AG09319 (cell line): ENCODE data around the gene GPHN.

Source experiments
- DNase-seq: peaks from one replicate; pipeline ENCODE4 v3.0.0-alpha.2; 2010; ENCODE audit warnings: low read depth; ENCODE audit errors: extremely low read depth
- TF ChIP-seq, protein P1 (sequence below): IDR thresholded peaks from 2 replicates; pipeline ENCODE4 v1.5.1; 2011; ENCODE audit warnings: low read depth, mild to moderate bottlenecking, inconsistent platforms, low read length, moderate library complexity

GPHN gene

GRCh38 chr14:66601932-66602578 lies 94.1 kb downstream of the GPHN start:
- no peak for DNase-seq
- TF ChIP-seq, protein P1, sequence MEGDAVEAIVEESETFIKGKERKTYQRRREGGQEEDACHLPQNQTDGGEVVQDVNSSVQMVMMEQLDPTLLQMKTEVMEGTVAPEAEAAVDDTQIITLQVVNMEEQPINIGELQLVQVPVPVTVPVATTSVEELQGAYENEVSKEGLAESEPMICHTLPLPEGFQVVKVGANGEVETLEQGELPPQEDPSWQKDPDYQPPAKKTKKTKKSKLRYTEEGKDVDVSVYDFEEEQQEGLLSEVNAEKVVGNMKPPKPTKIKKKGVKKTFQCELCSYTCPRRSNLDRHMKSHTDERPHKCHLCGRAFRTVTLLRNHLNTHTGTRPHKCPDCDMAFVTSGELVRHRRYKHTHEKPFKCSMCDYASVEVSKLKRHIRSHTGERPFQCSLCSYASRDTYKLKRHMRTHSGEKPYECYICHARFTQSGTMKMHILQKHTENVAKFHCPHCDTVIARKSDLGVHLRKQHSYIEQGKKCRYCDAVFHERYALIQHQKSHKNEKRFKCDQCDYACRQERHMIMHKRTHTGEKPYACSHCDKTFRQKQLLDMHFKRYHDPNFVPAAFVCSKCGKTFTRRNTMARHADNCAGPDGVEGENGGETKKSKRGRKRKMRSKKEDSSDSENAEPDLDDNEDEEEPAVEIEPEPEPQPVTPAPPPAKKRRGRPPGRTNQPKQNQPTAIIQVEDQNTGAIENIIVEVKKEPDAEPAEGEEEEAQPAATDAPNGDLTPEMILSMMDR, result no peak

DNA sequence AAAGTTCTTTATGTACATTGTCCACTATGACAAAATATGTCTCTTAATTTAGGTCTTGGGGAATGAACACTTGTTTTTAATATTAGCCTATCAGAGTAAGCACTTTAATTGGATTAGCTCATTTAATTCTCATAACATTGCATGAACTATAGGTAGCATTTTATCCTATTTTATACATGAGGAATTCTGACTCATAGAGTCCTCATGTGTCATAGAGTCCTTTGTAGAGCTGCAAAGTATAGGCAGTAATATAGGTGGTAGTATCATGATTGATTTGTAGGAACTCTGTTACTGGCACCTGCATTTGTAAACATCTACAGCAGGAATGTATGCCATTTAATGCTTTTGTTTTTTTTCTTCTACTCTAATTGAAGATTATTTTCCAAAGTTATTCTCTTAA lies 96.0 kb downstream of the GPHN start:
- DNase-seq, result no peak
- TF ChIP-seq, protein P1, result no peak

- no peak for DNase-seq
- TF ChIP-seq, protein P1, result no peak
Measured at GRCh38 chr14:66606826-66607225, 98.9 kb downstream of the GPHN start.

- DNase-seq, result no peak
- TF ChIP-seq, protein P1, result peak; percentile 47
Measured at GRCh38 chr14:66610154-66610563, 102.2 kb downstream of the GPHN start.

DNA sequence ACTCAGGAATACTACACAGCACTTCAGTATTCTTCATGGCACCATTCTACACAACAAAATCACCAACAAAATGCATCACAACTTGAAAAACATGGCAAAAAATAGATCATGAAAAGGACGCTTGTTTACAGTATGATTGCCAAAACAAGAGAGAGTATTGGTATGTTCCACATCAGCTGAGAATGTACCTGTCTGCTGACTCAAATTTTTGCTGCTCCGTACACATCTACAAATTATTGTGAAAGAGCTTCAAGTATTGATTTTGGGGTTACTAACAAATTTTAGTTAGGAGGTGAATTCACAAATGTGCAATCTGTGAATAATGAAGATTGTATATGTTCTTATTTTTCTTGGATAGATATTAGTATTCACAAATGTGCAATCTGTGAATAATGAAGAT lies 105.4 kb downstream of the GPHN start:
- DNase-seq, result no peak
- TF ChIP-seq, protein P1, result no peak

DNA sequence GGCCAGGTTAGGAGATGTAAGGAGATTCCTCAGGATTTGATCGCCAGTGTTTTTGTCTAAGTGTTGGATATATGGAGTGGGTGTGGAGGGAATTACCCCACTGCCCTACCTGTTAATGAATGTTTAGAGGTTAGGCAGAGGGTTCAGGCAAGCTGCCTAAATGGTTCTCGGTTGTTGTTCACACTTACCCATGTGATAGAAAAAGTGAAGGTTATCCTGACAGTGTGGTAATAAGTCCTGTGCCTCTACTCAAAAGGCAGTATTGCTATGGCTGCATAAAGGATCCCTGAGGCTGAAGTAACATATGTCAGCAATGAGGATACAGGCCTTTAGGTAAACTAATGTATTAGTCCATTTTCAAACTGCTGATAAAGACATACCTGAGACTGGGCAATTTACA lies 112.0 kb downstream of the GPHN start:
- DNase-seq, result no peak
- TF ChIP-seq, protein P1, result no peak

DNA sequence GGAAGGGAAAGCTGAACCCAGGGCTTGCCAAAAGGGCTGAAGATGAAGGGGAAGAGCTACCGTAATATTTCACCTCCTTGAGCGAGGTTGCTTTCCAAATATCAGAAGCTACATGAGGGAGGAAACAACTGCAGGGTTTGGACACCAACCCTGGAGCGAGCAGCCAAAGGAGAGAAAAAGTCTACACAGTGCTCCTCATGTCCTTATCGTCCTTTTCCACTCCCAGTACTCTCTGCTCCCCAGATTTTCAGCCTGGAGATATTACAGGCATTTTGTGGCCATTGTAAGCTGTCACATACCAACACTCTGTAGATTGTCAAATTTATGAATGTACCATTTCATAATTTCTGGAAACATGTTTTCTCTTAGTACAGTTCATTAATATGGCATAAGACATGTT lies 115.9 kb downstream of the GPHN start:
- TF ChIP-seq, protein P1, result no peak
- no peak for DNase-seq
